Right lobe of liver (tissue), 4 donors: ENCODE measurements around the gene ZNF302.

Experiments
- POLR2A ChIP-seq: fragments of 450-650 bp; IDR thresholded peaks from one replicate; pipeline ENCODE4 v1.6.1; 2017; ENCODE audit warnings: antibody characterized with exemption, mild to moderate bottlenecking
- TF ChIP-seq, protein P1 (sequence below), 4 donors: fragments of 200-600 bp in 3 of 4; fragments of 450-650 bp in 1 of 4; IDR thresholded peaks; one replicate each; pipeline versions ENCODE4 v1.5.1 to v1.8.0; 2016 to 2022; ENCODE audit warnings: antibody characterized with exemption in 4 of 4, mild to moderate bottlenecking in 2 of 4
- donor health status: DM: no; HTN: no; CAD: no.
- donor health status: DM: no; HTN: no; CAD: no.
- donor health status: DM: no; HTN: yes; CAD: no.

DNA sequence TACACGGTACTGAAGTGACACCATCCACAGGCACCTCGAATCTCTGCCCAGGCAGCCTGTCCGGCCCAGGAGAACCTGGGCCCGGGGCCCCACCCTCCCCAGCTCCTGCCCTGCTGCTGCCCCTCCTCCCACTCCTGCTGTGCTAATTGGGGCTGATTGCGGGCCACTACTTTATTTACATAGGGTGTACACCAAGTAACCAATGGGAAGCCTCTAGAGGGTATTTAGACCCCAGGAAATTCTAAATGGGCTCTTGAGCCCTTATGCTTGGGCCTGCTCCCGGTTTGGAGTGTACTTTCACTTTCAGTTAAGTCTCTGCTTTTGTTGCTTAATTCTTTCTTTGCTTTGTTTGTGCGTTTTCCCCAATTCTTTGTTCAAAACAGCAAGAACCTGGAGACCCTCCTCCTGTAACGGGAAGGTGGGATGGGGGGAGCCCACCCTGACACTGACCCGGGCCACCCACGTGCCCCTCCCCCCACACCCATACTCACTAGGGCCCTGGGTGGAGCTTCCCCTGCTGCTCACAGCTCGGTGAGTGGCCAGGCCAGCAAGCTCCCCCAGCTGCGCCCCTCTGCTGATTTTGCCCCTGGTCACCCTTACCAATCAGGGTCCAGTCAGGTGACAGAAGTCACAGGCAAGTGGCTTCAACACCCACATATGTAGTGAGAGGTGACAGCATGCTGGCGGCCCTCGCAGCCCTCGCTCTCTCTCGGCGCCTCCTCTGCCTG is 10.0 kb upstream of the ZNF302 start:
- TF ChIP-seq, protein P1, sequence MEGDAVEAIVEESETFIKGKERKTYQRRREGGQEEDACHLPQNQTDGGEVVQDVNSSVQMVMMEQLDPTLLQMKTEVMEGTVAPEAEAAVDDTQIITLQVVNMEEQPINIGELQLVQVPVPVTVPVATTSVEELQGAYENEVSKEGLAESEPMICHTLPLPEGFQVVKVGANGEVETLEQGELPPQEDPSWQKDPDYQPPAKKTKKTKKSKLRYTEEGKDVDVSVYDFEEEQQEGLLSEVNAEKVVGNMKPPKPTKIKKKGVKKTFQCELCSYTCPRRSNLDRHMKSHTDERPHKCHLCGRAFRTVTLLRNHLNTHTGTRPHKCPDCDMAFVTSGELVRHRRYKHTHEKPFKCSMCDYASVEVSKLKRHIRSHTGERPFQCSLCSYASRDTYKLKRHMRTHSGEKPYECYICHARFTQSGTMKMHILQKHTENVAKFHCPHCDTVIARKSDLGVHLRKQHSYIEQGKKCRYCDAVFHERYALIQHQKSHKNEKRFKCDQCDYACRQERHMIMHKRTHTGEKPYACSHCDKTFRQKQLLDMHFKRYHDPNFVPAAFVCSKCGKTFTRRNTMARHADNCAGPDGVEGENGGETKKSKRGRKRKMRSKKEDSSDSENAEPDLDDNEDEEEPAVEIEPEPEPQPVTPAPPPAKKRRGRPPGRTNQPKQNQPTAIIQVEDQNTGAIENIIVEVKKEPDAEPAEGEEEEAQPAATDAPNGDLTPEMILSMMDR (IDR thresholded peaks at IDR 0.05): no peak
- no peak for TF ChIP-seq POLR2A
